Choroid plexus epithelial cell (primary cell): Measurements from ENCODE around the gene C14orf132.
"Not testable (repeated sequence)": the region's sequence is repeated elsewhere in the genome, so short reads cannot be mapped to it uniquely, and the experiment has no call there.

ENCODE experiments used
- DNase-seq: peaks from one replicate; pipeline ENCODE4 v3.0.0-alpha.2; 2010; ENCODE audit warnings: low read depth
- H3K4me3 ChIP-seq: 2 replicates; pipeline ENCODE4 v1.5.1; 2011; ENCODE audit warnings: low read depth, mild to moderate bottlenecking, control low read depth, low read length, moderate library complexity
- TF ChIP-seq, protein P1 (sequence below): conservative IDR thresholded peaks from 2 replicates; pipeline ENCODE4 v1.5.1; 2011; ENCODE audit warnings: low read depth, mild to moderate bottlenecking, control low read depth, inconsistent platforms, low read length, moderate library complexity

The C14orf132 gene

GRCh38 chr14:96066976-96067375 is 27.8 kb downstream of the C14orf132 start:
- TF ChIP-seq, protein P1, sequence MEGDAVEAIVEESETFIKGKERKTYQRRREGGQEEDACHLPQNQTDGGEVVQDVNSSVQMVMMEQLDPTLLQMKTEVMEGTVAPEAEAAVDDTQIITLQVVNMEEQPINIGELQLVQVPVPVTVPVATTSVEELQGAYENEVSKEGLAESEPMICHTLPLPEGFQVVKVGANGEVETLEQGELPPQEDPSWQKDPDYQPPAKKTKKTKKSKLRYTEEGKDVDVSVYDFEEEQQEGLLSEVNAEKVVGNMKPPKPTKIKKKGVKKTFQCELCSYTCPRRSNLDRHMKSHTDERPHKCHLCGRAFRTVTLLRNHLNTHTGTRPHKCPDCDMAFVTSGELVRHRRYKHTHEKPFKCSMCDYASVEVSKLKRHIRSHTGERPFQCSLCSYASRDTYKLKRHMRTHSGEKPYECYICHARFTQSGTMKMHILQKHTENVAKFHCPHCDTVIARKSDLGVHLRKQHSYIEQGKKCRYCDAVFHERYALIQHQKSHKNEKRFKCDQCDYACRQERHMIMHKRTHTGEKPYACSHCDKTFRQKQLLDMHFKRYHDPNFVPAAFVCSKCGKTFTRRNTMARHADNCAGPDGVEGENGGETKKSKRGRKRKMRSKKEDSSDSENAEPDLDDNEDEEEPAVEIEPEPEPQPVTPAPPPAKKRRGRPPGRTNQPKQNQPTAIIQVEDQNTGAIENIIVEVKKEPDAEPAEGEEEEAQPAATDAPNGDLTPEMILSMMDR = no peak
- H3K4me3 ChIP-seq = no peak overlapping the region
- no peak for DNase-seq

DNA sequence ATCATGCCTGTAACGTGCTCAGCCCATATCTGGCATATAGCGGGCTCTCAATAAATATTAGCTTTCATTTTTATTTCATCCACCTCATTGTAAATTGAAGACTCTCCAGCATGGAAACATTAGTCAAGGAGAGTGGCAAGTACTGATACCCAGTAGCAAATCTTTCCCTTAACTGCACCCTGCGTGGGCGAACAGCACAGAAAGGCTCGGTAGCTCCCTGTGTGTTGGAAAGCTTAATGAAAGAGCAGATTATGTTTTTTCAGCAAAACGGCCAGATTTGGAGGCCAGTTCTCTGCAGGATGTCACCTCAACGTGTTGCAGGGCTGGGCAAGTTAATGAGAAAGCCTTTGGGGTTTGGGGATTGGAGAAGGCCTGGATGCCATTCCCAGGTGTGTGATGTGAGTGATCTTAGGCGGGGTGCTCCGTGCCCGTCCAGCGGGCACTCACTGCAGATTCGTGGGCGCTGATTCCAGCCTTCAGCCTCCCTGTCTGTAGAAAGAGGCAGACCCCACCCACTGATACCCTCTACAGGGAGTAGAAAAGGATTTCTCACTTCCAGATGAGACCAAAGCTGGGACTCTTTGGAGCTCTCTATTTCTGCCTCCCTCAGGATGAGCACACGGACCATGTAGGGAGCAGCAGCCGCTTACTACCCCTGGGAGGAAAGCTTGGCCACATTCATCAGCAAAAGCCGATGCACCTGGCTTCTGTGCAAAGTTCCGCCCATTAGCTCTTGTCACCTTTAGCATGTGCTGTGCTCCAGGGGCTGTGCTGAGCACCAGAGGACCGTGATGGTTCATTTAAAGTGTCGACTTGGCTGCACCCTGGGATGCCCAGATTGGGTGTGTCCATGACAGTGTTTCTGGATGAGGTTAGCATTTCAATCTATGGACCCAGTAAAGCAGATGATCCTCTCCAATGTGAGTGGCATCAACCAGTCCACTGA is 29.1 kb downstream of the C14orf132 start:
- no peak overlapping the region for H3K4me3 ChIP-seq
- no peak for DNase-seq
- TF ChIP-seq, protein P1 = no peak

GRCh38 chr14:96069421-96069820 is 30.3 kb downstream of the C14orf132 start:
- TF ChIP-seq, protein P1 = no peak
- no peak for DNase-seq
- H3K4me3 ChIP-seq = no peak overlapping the region

GRCh38 chr14:96071561-96071960 is 32.4 kb downstream of the C14orf132 start:
- TF ChIP-seq, protein P1 = no peak
- H3K4me3 ChIP-seq = no peak overlapping the region
- DNase-seq = no peak

DNA sequence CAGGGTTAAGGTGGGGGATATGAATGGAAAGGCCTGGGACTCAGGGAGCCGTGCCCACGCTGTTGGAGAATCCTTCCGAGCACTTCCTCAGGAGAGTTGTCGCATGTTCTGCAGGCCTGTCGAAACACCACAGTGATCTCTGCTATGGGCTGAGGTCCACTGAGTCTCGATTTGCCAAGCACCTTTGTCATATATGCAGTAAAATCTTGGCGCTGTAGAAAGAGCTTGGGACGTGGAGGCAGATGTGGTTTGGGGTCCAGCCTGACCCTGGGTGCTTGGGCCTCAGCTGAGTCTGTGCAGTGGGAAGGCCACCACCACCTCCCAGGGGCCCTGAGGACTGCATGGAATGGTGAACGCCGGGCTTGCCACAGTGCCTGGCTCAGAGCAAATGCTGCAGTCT is 32.9 kb downstream of the C14orf132 start:
- TF ChIP-seq, protein P1 = no peak
- no peak for DNase-seq
- no peak overlapping the region for H3K4me3 ChIP-seq

GRCh38 chr14:96072746-96073145 is 33.6 kb downstream of the C14orf132 start:
- no peak for DNase-seq
- H3K4me3 ChIP-seq = no peak overlapping the region
- TF ChIP-seq, protein P1 = no peak

GRCh38 chr14:96073260-96074039 is 34.3 kb downstream of the C14orf132 start:
- DNase-seq = not testable (repeated sequence)

More at GRCh38 chr14:96073260-96074039, 34.3 kb downstream of the C14orf132 start:
- H3K4me3 ChIP-seq = not testable (repeated sequence)
